NCI-H446 treated with DMSO at 0.1 percent for 48 hours (cell line): ENCODE measurements around the gene EIF4H.
"Not testable (repeated sequence)": the region's sequence is repeated elsewhere in the genome, so short reads cannot be mapped to it uniquely, and the experiment has no call there.

Experiments
- DNase-seq: peaks from one replicate; lab custom pipeline; 2025; lab: John Stamatoyannopoulos, UW

The EIF4H gene

GRCh38 chr7:74175340-74175739 is 1.2 kb downstream of the EIF4H start:
- DNase-seq = no peak

- DNase-seq = no peak
These were observed 2.4 kb downstream of the EIF4H start for GRCh38 chr7:74176555-74176954.

GRCh38 chr7:74178632-74179031 is 4.5 kb downstream of the EIF4H start:
- DNase-seq = no peak

- no peak for DNase-seq
These were observed 5.9 kb downstream of the EIF4H start for GRCh38 chr7:74179935-74180604.

GRCh38 chr7:74180866-74181265 is 6.7 kb downstream of the EIF4H start:
- DNase-seq = no peak

GRCh38 chr7:74181821-74182220 is 7.7 kb downstream of the EIF4H start:
- DNase-seq = no peak

- no peak for DNase-seq
These were observed 8.4 kb downstream of the EIF4H start for GRCh38 chr7:74182453-74183090.

GRCh38 chr7:74183142-74183541 is 9.0 kb downstream of the EIF4H start:
- DNase-seq = no peak

- no peak for DNase-seq
These were observed 9.7 kb downstream of the EIF4H start for GRCh38 chr7:74183653-74184450.

GRCh38 chr7:74185016-74185415 is 10.9 kb downstream of the EIF4H start:
- no peak for DNase-seq

GRCh38 chr7:74185636-74186035 is 11.5 kb downstream of the EIF4H start:
- no peak for DNase-seq

GRCh38 chr7:74187915-74188675 is 13.9 kb downstream of the EIF4H start:
- DNase-seq = no peak

GRCh38 chr7:74190259-74190658 is 16.1 kb downstream of the EIF4H start:
- DNase-seq = no peak

GRCh38 chr7:74191231-74191630 is 17.1 kb downstream of the EIF4H start:
- DNase-seq = no peak

GRCh38 chr7:74193054-74193453 is 18.9 kb downstream of the EIF4H start:
- DNase-seq = no peak

GRCh38 chr7:74193913-74194312 is 19.8 kb downstream of the EIF4H start:
- DNase-seq = no peak

- no peak for DNase-seq
These were observed 20.5 kb downstream of the EIF4H start for GRCh38 chr7:74194686-74195085.

GRCh38 chr7:74195139-74195860 is 21.1 kb downstream of the EIF4H start:
- not testable (repeated sequence) for DNase-seq

- not testable (repeated sequence) for DNase-seq
These were observed 22.0 kb downstream of the EIF4H start for GRCh38 chr7:74195968-74196654.

- DNase-seq = no peak
These were observed 23.4 kb downstream of the EIF4H start for GRCh38 chr7:74197449-74198124.
